ENCODE results near the gene RAB27B.

RAB27B gene

DNA sequence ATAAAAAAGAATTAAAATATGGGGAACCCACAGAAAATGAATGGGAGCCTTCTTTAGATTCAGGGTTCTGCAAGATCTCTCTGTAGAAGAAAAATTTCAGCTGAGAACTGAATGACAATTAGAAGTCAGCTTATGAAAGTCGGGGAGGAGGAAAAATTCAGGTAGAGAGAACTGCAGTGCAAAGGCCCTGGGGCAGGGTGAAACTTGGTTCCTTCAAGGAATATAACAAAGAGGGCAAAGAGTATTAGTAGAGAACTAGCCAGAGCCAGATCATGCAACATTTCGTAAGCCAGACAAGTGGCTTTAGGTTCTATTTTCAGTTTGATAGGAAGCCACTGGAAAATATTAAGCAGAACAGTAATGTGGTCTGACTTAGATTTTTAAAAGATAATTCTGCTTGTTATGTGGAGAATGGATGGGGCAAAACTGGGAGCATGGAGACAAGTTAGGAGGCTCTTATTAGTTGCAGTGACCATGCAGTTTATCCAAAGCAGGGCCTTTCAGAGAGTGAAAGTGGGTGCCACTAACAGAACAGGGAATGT is 27.9 kb downstream of the RAB27B start:
- TF ChIP-seq, protein P1, sequence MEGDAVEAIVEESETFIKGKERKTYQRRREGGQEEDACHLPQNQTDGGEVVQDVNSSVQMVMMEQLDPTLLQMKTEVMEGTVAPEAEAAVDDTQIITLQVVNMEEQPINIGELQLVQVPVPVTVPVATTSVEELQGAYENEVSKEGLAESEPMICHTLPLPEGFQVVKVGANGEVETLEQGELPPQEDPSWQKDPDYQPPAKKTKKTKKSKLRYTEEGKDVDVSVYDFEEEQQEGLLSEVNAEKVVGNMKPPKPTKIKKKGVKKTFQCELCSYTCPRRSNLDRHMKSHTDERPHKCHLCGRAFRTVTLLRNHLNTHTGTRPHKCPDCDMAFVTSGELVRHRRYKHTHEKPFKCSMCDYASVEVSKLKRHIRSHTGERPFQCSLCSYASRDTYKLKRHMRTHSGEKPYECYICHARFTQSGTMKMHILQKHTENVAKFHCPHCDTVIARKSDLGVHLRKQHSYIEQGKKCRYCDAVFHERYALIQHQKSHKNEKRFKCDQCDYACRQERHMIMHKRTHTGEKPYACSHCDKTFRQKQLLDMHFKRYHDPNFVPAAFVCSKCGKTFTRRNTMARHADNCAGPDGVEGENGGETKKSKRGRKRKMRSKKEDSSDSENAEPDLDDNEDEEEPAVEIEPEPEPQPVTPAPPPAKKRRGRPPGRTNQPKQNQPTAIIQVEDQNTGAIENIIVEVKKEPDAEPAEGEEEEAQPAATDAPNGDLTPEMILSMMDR (IDR thresholded peaks at IDR 0.05; ENCODE audit: low read depth, low read length): no peak
- DNase-seq (ENCODE audit: low read depth in 2 of 2): no peak
- H3K4me3 ChIP-seq (replicated peaks in 1 of 2; ENCODE audit: low read depth in 2 of 2, low read length in 2 of 2): no peak overlapping the region

DNA sequence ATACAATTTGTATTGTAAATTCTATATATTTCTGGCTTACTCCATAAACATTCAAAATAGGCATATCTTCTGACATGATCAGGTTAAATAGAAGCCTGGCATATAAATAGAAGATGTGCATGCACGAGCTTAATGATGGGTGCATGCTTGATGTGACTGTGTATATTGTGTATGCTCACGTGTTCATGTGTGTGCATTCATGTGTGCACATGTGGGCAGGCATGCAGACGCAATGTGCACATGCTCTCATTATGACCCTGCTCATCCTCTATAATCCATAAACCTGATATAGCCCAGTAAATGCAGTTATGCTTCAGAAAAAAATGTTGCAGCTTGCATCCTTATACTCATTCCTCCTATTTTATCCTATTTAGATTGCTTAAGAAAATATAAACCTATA is 29.2 kb downstream of the RAB27B start:
- DNase-seq (ENCODE audit: low read depth in 2 of 2): no peak
- TF ChIP-seq, protein P1 (IDR thresholded peaks at IDR 0.05; ENCODE audit: low read depth, low read length): no peak
- H3K4me3 ChIP-seq (replicated peaks in 1 of 2; ENCODE audit: low read depth in 2 of 2, low read length in 2 of 2): no peak overlapping the region

DNA sequence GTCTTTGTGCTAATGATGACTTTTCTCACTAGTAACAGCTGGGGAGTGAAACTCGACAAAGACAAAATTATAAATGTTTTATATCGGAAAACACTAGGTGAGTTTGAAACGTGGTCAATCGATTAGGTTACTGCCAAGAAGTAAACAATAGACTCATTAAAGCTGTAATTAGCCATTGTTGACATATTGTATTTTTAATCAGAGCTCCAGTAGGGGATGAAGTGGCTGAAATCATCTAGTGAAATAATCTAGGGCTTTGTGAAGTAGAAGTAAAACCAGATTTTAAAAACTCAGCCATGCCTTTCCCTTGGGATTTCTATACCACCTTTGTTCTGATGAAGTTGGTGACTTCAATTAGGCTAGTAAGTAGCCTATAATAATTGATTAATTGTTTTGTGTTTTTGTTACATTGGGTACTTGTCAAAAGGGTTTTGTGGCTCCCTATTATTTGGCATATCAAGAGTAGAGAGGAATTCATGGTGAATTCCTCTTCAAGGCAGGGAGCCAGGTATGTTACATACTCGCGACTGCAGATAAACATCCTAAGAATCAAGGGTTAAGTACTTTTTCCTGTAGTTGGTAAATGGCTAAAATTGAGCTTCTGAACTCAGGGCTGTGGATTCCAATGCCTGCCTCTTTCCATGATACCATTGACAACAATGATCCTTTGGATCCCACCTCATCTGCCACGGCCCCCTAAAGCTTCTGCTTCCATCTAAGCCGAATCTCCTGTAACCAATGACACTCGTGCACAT is 31.6 kb downstream of the RAB27B start:
- no peak overlapping the region for H3K4me3 ChIP-seq (replicated peaks in 1 of 2; ENCODE audit: low read depth in 2 of 2, low read length in 2 of 2)
- DNase-seq (ENCODE audit: low read depth in 2 of 2): no peak
- TF ChIP-seq, protein P1 (IDR thresholded peaks at IDR 0.05; ENCODE audit: low read depth, low read length): no peak

DNA sequence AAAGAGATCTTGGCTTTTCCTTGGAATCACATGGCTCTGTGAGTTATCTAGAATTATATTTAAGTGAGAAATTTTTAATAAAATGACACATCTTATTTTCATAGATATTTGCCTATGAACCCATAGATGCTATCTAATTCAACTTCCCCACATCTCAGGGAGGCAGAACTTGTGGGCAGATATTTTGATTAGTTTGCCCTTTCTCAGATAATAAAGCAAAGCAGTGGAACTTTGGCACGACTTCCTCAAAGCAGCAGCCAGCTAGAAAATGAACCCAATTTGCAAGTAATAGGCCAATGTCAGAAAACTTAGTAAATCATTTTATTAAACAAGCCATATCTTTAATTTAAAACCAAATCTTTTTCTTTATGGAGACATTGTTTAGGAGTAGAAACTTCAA is 32.7 kb downstream of the RAB27B start:
- H3K4me3 ChIP-seq (replicated peaks in 1 of 2; ENCODE audit: low read depth in 2 of 2, low read length in 2 of 2): no peak overlapping the region
- TF ChIP-seq, protein P1 (IDR thresholded peaks at IDR 0.05; ENCODE audit: low read depth, low read length): no peak
- DNase-seq (ENCODE audit: low read depth in 2 of 2): no peak

DNA sequence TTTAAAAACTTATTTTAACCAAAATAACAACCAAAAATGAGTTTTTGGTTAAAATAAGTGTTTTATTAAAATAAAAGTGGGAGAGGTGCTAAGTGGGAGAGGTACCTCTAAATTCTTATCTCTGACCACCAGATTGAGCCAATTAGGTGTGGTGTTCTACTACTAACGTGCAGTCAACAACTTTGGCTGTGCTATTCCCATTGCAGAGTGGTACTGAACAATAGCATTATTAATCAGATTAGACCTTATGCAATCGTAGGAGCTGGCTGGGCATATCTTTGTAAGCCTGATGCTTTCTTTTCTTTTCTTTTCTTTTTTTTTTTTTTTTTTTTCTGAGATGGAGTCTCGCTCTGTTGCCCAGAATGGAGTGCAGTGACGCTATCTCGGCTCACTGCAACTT is 38.9 kb downstream of the RAB27B start:
- H3K4me3 ChIP-seq (replicated peaks in 1 of 2; ENCODE audit: low read depth in 2 of 2, low read length in 2 of 2): no peak overlapping the region
- DNase-seq (ENCODE audit: low read depth in 2 of 2): no peak
- TF ChIP-seq, protein P1 (IDR thresholded peaks at IDR 0.05; ENCODE audit: low read depth, low read length): no peak

DNA sequence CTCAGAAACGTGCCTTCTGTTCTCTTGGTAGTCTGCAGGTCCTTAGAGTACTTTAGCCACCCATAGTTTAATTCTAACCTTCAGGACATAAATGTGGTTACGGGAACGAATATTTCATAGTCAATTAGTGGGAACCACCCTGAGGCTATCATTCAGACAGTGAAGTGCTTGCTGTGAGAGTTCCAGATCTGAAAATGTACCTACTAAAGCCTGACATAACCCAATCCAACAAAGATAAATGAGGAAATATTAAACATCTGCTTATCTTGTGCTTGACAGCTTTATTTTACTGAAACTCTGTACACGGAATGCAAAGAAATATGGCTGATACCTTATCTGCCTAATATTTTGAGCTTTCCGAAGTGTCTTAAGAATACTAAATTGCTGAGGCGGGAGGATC is 43.0 kb downstream of the RAB27B start:
- no peak for DNase-seq (ENCODE audit: low read depth in 2 of 2)
- TF ChIP-seq, protein P1 (IDR thresholded peaks at IDR 0.05; ENCODE audit: low read depth, low read length): no peak
- no peak overlapping the region for H3K4me3 ChIP-seq (replicated peaks in 1 of 2; ENCODE audit: low read depth in 2 of 2, low read length in 2 of 2)

Data from cardiac fibroblast (primary cell).